K562 treated with DMSO at 1 percent for 24 hours (cell line): ENCODE data around the gene STEAP1B. TPM values are rescaled to one million over a fixed set of nuclear protein-coding genes. Genes with fewer than 3 reads are reported as not detected.

ENCODE experiments used
- total RNA-seq: library from RNA; unstranded; fragments of 300-600 nt; gene quantifications from 2 replicates; pipeline ENCODE4 v1.2.3, GENCODE V29; 2022; ENCODE audit warnings: low read depth; ENCODE audit not compliant: insufficient read depth

Gene STEAP1B
- total RNA-seq: 11.1 and 15.2 TPM in 2 replicates

DNA sequence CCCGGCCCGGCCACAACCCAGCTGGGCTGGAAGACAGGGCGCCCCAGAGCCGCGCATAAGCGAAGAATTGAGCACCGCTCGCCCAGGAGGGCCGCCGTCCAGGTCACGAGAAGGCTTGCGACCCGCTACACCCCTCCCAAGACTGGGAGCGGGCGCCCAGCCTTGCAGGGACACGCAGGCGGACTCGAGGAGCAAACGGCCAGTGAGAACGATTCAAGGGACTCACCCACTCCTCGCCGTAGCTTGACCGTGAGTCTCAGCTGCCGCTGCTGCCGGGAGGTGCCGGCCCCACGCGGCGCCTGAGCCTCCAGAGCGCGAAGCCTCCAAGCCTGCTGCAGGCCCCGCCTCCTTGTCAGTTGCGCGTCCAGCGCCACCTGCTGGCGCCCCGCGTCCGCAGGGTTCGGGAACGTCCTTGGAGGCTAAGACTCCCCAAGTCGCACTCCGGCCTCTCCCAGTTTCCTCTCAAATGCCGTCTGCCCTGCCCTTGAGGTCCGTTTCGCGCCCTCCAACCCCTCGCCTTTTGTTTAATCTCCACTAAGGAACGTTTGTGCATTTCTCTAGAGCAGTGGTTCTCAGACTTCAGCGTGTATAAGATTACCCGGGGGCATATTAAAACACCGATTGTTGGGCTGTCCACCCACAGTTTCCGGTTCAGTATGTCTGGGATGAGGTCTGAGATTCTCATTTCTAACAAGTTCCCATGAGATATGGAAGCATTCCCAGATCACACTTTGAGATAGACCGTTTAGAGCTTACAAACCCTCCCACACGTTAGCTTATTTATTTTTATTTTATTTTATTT is at the start of gene STEAP1B:
STEAP1B (minus strand) TSS at position 301 of the 802 bp plus-strand sequence. CDS start 5,333 bp downstream, outside the sequence.

Other genes with a start within 250 kb of the STEAP1B start
- 0.22 and 0.64 TPM in 2 replicates for gene RAPGEF5, start 143.0 kb downstream of the STEAP1B start, total RNA-seq
- gene IL6, start 227.0 kb upstream of the STEAP1B start, total RNA-seq: 2.6 and 3.1 TPM in 2 replicates